GM21723 (cell line): Measurements from ENCODE around the gene UBE4A.
"Not testable (repeated sequence)": the region's sequence is repeated elsewhere in the genome, so short reads cannot be mapped to it uniquely, and the experiment has no call there.

ENCODE experiments used
- ATAC-seq: cut with Tn5 transposase; IDR thresholded peaks from one replicate; pipeline ENCODE4 v1.9.1; 2021; ENCODE audit warnings: mild to moderate bottlenecking, moderate library complexity; ENCODE audit not compliant: unreplicated experiment

Gene UBE4A

DNA sequence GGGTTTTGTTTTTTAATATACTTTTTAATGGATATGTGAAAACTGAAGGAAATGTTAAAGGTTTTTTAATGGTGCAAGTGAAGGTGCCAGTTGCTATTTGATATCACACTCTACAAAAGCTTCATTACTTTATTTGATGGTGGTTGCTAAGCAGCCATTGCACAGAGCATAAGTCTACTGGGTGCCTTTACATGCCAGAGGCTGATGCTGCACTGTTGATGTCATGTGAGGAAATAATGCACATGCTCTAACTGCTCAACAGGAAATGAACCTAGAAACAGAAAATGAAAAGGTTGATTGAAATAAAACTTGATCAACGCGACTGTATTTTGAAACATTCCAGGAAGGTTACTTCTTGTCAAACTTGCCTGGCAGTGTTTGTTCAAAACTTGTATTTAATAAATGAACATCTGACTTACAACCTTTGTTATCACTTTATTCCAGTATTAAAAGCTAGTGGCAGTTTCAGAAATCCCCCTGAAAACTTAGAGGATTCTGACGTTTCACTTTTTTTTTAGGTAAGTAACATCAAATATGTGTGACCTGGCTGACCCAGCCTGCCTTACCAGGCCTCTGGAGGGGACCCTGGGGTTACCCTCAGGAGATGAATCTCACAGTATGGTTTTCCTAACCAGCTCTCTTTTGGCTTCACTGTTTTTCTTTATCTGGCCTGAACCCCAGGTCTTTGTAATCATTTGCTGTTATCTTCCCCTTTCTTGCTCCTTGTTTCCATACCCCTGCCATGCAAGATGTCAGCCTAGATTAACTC lies 39.6 kb downstream of the UBE4A start:
- no peak for ATAC-seq

DNA sequence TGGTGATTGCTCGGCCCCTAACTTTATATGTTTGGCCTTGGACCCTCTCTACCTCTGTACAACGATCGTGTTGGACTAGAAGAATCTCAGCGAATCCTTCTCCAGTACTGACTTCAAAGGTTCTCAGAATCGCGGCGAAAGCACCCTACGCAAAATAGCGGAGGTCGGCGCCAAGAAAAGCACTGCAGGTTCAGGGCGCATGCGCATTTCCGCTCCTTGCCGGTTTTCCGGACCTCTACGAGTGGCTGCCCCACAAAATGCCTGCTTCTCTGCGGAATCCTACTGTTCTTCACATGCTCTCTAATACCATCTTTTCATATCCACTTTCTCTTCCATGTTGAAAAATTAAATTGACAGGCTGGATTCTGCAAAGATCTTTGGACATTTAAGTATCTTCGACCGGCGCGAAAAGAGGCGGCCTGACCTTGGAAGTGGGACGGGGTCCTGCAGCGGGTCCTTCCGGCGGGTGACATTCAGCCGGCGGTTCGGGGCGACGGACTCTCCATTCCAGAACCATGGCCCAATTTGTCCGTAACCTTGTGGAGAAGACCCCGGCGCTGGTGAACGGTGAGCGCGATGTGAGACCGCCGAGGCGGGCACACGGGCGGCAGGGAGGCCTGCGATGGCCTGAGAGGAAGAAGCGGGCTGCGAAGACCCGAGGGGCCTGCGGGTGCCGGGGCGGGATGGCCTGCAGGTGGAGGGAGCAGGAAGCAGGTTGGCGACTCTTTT lies 41.9 kb downstream of the UBE4A start, which contains the start of gene ATP5MG:
ATP5MG (plus strand) TSS at position 456 of the 729 bp plus-strand sequence; CDS start at position 516, 60 bp downstream.
- ATAC-seq: peak; percentile 61

- peak; percentile 11 for ATAC-seq
Measured at GRCh38 chr11:118401880-118402590, 42.6 kb downstream of the UBE4A start.

- ATAC-seq: not testable (repeated sequence)
Measured at GRCh38 chr11:118402594-118402993, 43.2 kb downstream of the UBE4A start.

GRCh38 chr11:118406599-118407166 lies 47.3 kb downstream of the UBE4A start:
- ATAC-seq: no peak

DNA sequence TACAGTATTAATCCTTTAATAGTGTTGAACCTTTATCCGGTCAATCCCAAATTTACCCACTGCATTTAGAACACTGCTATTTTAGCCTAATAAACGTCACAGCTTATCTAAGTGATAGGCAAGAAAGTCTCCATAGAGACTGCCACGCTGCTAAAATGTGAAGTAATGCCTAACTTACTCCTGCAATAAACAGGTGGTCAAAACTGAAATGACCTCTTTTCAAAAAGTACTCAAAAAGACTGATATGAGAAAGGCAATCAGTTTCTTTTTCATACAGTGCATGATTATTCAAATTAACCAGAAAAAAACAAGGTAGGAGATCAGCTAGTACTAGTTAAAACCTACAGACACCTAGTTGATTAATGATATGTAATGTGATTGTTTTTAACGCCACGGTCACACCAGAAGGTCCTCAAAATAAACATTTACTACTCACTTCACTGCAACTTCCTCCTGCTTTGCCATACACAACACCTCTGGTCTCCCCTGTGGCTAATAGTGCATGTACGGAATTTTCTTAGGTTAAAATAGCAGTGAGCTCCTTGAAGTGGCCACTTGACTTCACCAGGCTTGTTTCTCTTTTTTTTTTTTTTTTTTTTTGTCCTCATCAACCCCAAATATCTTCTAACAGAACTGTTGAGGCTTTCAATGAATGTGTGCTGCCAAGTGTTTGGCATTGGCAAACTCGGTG lies 50.8 kb downstream of the UBE4A start:
- ATAC-seq: peak; percentile 53

DNA sequence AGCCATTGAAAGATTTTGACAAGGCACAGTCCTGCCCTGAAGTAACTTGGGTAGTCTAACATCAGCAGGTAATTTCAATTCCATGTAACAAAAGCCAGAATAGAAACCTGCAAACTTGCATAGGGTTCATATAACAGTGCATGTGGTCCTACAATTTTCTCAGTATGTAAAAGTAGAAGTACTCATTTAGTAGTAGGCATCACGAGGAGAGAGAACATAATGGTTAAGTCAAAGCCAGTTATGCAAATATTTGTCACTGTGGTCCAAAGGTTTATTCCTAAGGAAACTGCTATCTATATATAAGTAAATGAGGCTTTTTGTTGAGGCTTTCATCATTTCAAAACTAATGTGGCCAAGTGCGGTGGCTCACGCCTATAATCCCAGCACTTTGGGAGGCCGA lies 52.1 kb downstream of the UBE4A start:
- ATAC-seq: no peak

- no peak for ATAC-seq
Measured at GRCh38 chr11:118412921-118413320, 53.5 kb downstream of the UBE4A start.

- no peak for ATAC-seq
Measured at GRCh38 chr11:118415062-118415738, 55.8 kb downstream of the UBE4A start.

DNA sequence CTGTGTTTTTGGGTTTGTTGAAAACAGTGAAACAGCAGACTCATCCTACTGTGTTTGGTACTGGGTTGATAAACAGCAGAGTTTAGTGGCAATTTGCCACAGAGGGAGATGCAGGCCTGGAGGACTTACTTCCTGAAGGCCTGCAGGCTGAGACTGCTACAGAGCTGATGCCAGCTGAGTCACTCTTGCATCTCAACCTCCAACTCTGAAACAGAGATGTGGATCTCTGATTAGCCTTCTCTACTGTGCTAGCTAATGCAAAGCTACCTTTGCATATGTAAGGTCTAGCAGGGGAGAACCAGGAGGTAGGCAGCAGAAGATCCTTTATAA lies 56.3 kb downstream of the UBE4A start:
- no peak for ATAC-seq

DNA sequence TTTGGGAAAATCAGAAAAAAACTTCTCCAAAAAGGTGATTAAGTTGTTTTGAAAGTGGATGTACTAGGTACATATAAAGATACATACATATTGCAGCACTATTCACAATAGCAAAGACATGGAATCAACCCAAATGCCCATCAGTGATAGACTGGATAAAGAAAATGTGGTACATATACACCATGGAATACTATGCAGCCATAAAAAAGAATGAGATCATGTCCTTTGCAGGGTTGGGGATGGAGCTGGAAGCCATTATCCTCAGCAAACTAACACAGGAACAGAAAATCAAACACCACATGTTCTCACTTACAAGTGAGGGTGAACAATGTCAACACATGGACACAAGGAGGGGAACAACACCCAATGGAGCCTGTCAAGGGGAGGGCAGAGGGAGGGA lies 57.5 kb downstream of the UBE4A start:
- not testable (repeated sequence) for ATAC-seq

DNA sequence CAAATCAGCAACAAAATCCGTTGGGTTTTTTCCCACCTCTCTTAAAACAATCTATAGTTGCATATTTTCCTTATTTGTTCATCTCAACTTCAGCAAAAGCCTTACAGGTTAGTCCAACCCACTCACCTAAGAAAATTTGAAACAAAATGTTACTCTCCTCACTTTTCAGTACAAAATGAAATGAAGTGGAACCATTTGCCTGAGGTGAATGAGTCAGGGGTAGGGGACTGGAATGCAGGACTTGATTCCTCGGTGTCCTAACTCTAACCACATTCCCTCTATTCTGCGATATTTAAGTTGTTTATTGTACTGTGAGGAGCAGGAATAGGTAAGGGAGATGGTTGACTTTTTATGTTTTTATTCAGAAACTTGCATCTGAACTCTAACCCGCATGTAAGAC lies 58.4 kb downstream of the UBE4A start:
- ATAC-seq: no peak

- ATAC-seq: no peak
Measured at GRCh38 chr11:118418766-118419165, 59.4 kb downstream of the UBE4A start.

- ATAC-seq: no peak
Measured at GRCh38 chr11:118427707-118428106, 68.3 kb downstream of the UBE4A start.

- ATAC-seq: no peak
Measured at GRCh38 chr11:118430956-118431355, 71.6 kb downstream of the UBE4A start.

DNA sequence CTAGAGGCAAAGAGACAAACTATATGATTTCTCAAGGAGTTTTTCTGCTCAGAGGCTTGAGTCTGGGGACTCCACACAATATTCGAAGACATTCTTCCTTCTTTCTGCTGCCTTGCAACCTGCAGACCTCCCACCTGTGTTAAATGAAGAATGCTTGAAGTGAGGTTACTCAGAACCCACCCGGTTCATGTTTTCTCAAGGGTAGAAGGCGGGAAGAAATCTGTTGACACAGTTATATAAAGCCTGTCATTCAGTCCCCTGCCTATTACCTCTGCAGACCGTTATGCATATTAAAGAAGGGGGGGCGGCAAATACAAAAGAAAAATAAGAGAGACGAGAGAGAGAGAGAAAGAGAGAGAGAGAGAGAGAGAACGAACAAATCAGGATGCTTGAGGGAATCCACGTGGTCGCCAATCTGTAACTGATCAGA lies 74.7 kb downstream of the UBE4A start:
- ATAC-seq: no peak

DNA sequence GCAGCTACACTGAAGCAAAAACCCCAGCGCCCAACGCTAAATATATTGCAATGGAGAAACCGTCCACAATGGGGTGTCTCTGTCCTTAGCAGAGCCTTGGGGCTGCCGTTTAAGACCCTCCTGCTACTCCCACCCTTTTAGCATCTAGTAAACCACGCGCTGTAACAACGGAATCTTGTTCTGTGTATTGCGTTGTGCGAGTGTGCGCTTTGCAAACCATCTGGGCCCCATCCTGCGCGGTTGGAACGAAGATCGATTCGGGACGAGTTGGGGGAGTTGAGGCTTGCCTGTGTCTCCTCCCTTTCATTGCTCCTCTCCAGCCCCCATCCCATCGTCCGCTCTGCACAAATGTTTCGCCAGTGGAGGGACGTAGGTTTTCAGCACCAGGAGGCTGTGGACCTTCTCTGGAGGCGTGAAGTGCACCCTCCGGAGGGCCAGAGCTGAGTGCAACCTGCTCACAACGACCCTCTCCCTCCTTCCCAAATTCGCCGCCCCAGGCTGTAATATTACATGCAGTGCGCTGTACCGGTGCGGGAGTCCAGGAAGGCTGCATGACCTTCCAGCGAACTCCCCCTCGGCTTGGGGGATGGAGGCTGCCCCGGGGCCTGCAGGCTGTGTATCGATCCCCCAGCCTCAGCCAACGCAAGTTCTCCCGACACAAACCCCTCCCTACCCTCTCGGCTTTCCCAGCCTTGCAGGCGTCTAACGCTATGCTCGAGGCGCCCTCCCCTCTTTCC lies 75.3 kb downstream of the UBE4A start:
- ATAC-seq: no peak

DNA sequence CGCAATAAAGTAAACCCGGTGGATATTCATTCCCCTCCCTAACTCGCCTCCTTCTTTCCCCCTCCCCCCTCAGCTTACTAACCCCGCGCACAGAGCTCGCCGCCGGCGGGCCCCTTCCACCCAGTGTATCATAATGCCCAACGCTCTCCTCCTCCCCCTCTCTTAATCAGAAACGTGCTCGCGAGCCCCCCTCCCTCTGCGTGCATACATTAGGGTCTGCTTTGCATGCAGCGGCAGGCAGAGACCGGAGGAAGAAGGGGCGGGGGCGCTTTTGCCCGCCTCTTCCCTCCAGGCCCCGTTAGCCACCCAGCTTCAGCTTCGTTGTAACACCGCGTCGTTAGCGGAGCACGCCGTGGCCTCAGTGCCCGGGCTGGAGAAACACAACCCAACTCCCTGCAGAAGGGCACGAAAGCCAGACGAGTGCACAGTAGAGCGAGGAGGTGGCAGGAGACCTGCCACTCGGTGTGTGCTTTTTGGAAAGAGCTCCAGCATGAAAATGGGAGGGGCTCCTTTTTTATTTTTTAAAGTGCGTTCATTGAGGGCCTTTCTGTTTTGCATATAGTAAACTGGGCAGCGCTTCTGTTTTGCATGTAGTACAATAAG lies 76.0 kb downstream of the UBE4A start:
- ATAC-seq: peak; percentile 22
